Measurements from ENCODE around the gene FSTL4. TPM values are rescaled to one million over a fixed set of nuclear protein-coding genes. Genes with fewer than 3 reads are reported as not detected.

The FSTL4 gene
- total RNA-seq, 4 donors from 2014 or later = 0.27 to 1.6 (median 0.35) TPM; not detected in 1

DNA sequence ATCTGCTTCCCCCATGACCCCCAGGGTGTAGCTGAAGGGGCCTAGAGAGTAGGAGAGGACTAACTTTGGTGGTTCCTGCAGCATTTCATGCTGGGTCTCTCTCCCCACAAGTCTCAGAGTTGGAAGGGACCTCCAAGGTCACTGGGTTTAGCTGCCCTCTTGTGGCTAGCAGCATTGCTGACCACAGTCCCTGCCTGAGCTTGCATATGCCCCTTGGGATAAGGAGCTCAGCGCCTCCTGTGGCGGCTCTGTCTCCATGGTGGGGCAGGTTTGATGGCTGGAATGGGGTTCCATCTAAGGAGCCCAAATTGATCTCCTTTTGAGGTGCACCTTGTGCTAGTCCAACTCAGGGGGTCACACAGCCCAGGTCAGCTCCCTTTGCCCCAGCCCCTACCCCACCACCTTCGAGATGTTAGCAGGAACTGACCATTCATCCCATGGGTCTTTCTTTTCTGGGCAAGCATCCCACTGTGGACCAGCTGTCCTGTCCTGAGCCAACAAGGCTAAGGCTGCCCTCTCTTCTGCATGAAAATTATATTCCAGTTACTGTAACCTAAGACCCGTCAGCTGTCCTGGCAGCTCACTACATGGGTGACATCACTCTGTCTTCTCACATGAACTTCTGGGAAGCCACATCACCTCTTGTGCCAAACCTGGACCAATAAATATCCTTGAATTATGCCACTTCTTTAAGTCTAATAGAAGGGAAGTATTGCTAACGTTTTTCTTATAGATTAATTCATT lies 364.3 kb downstream of the FSTL4 start:
- no peak for DNase-seq
- H3K27me3 ChIP-seq = no peaks in the 10 kb centered on the region
- no peaks in the 10 kb centered on the region for H3K36me3 ChIP-seq
- TF ChIP-seq, protein P1, sequence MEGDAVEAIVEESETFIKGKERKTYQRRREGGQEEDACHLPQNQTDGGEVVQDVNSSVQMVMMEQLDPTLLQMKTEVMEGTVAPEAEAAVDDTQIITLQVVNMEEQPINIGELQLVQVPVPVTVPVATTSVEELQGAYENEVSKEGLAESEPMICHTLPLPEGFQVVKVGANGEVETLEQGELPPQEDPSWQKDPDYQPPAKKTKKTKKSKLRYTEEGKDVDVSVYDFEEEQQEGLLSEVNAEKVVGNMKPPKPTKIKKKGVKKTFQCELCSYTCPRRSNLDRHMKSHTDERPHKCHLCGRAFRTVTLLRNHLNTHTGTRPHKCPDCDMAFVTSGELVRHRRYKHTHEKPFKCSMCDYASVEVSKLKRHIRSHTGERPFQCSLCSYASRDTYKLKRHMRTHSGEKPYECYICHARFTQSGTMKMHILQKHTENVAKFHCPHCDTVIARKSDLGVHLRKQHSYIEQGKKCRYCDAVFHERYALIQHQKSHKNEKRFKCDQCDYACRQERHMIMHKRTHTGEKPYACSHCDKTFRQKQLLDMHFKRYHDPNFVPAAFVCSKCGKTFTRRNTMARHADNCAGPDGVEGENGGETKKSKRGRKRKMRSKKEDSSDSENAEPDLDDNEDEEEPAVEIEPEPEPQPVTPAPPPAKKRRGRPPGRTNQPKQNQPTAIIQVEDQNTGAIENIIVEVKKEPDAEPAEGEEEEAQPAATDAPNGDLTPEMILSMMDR (IDR thresholded peaks at IDR 0.05) = peak in 3 of 6 experiments; percentile 27 to 35 (median 29)
- no peak for TF ChIP-seq POLR2A (IDR thresholded peaks at IDR 0.05)
- H3K27ac ChIP-seq = no peak overlapping the region
- no peaks in the 10 kb centered on the region for H3K4me1 ChIP-seq
- no peak overlapping the region for H3K4me3 ChIP-seq
- no peaks in the 10 kb centered on the region for H3K9me3 ChIP-seq

DNA sequence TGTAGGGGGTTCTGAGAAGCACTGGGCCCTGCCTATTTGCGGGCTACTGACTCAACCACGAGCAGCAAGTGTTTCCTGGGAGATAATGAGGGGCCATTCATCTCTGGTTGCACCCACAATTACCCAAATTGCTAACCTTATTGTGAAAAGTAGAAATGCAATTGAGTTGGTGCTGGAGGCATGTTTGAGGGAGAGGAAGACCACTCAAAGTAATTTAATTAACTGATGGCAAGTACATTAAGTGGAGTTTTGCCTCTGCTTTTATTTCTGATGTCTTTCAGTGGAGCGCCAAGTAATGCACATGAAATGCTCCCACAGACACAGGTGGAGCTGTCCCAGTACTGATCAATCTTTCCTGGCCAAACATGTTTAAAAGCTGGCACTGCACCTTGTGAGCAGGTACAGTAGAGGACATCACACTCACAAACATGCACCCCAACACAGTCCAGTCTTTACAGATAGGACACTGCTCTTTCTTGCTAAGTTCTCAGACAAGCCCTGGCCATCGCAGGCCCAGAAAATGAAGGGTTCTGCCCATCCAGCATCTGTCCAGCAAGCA lies 365.1 kb downstream of the FSTL4 start:
- TF ChIP-seq POLR2A (IDR thresholded peaks at IDR 0.05) = no peak
- TF ChIP-seq, protein P1 (IDR thresholded peaks at IDR 0.05) = no peak
- Histone ChIP-seq H3K4me3 (no peak overlapping the region), H3K27ac (no peak overlapping the region), H3K36me3 (no peaks in the 10 kb centered on the region), H3K4me1 (no peaks in the 10 kb centered on the region), H3K27me3 (no peaks in the 10 kb centered on the region), H3K9me3 (no peaks in the 10 kb centered on the region)
- DNase-seq = no peak

DNA sequence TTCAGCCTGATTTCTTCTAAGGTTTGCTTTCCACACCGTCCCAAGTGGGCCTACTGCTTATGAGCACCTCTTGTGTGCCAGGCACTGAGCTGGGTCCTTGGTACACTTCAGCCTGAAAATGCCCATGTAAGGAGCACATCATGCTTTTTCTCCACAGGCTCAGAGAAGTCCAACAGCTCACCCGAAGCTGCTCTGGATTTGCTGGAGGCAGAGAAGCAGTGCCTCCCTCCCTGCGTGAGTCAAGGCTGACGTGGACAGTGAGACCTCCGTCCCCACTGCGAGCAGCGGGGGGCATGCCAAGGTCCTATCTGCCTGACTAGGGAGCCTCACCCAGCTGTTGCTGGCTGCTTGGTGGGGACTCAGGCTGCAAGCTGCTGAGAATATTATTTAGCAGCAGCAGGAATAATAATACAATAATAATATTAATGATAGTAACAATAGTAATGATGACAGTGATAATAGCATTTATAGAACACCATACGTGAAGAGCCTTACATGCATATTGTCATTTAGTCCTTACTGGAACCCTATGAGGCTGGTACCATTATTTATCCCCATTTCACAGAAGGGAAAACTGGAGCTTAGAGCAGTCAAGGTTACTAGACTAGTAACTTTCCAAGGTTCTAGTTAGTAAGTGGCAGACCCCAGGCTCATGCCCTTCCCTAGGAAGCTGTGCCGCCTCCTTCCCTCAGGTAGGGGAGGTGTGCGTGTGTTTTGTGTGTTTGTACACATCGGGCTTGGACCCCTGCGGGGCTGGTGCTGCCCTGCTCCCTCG lies 365.8 kb downstream of the FSTL4 start:
- no peak for DNase-seq
- H3K4me1 ChIP-seq = no peaks in the 10 kb centered on the region
- no peaks in the 10 kb centered on the region for H3K36me3 ChIP-seq
- no peak overlapping the region for H3K27ac ChIP-seq
- H3K4me3 ChIP-seq = no peak overlapping the region
- no peaks in the 10 kb centered on the region for H3K9me3 ChIP-seq
- TF ChIP-seq POLR2A (IDR thresholded peaks at IDR 0.05) = no peak
- TF ChIP-seq, protein P1 (IDR thresholded peaks at IDR 0.05) = no peak
- no peaks in the 10 kb centered on the region for H3K27me3 ChIP-seq

DNA sequence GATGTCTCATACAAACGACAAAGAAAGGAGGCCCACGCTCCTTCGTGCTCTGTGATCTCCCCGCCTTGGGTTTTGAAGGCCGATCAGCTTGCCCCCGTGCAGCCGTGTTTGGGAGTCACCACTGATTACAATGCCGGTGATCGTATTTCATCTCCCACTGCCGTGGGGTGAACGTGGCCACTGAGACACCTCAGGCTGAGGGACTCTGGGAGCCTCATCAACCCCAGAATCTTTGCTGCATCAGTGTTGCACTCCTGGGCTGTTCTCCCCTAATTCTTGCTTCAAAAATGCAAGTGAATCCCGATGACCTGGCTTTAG lies 366.3 kb downstream of the FSTL4 start:
- no peak overlapping the region for H3K27ac ChIP-seq

DNA sequence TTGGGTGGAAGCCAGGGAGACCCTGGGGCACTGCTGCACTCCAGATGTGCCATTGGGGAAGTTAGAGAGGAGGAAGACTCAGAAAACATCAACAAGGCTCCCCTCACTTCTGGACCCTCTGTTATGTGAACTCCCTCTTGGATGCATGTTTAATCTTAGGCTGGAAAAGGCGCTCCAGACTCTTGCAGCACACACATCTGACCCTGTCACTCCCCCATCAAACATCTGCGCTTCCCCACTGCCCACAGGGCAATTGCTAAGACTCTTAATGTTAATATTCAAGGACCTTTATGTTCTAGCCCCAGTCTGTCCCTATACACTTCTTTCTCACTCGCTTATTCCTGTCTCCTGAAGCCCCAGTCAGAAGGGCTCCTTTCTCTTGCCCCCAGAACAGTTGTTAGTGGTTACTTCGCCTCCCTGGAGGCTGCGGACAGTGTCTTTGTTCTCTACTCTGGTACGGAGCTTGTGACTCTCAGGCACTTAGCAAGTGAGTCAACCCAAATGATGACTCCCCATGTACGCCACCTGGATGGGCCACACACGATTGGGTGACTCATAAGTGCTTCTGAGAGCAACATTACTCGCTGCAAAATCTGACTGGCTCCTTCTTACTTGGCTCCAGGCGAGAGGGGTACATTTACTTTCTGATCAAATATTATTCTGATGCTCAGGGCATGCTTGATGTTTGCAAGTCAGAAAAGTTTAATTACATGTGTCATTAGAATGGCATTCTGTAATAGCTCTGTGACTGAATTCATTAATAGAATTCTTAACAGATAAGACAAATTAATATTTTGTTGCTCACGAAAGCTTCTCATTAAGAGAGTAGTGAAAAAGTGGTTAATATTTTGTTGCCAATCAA lies 366.9 kb downstream of the FSTL4 start:
- Histone ChIP-seq H3K27me3 (no peaks in the 10 kb centered on the region), H3K4me1 (no peaks in the 10 kb centered on the region), H3K27ac (no peak overlapping the region), H3K4me3 (no peak overlapping the region), H3K36me3 (no peaks in the 10 kb centered on the region), H3K9me3 (no peaks in the 10 kb centered on the region)
- no peak for DNase-seq
- TF ChIP-seq POLR2A (IDR thresholded peaks at IDR 0.05) = no peak
- TF ChIP-seq, protein P1 (IDR thresholded peaks at IDR 0.05) = no peak

More for the DNA sequence above, 366.3 kb downstream of the FSTL4 start:
- no peak for TF ChIP-seq POLR2A (IDR thresholded peaks at IDR 0.05)
- TF ChIP-seq, protein P1 (IDR thresholded peaks at IDR 0.05) = no peak
- H3K4me3 ChIP-seq = no peak overlapping the region
- no peaks in the 10 kb centered on the region for H3K27me3 ChIP-seq
- no peaks in the 10 kb centered on the region for H3K36me3 ChIP-seq
- no peaks in the 10 kb centered on the region for H3K4me1 ChIP-seq
- no peak for DNase-seq
- no peaks in the 10 kb centered on the region for H3K9me3 ChIP-seq

All from Peyer's patch (tissue), 4 donors.